ENCODE results near the gene NTN4. TPM values are rescaled to one million over a fixed set of nuclear protein-coding genes. Genes with fewer than 3 reads are reported as not detected.
A peak's percentile ranks its signal among the peaks of the same experiment; 100 is the strongest.

Gene NTN4
- total RNA-seq, 4 donors from 2014 or later: 4.0 to 10.0 (median 5.7) TPM

DNA sequence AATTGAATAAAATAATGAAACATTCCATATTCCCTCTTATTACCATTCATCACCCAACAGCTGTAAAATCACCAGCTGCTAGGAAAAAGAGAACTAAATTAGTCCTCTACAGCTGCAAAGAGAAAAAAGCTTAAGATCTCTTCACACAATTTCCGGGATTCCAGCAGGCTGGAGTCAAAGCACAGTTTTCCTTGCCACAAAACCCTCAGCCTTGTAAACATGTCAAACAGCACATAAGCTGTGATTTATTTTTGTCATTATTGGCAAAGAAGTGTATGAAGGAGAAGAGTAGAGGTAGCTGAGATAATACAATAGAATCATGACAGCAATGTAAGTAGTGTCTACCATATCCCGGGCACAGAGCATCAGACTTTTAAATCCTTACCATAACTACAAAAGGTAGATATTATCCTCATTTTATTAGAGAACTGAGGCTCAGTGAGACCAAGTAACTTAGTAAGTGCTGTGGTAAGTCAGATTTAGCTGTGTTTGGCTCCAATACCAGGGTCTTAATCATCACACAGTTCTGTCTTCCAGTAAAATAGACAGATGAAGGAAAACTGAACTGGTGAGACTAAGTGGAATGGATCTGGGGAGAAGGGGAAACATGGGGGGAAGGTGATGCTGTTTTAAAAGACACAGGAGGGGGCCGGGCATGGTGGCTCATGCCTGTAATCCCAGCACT, 57.3 kb downstream of the NTN4 start:
- Histone ChIP-seq H3K4me1 (peaks cover 9 to 18% of the 10 kb centered on the region in 2 donors), H3K36me3 (no peaks in the 10 kb centered on the region), H3K27ac (peak overlapping the region; percentile 12 to 64 (median 48)), H3K9me3 (no peaks in the 10 kb centered on the region), H3K4me3 (no peak overlapping the region), H3K27me3 (no peaks in the 10 kb centered on the region)
- TF ChIP-seq POLR2A (IDR thresholded peaks at IDR 0.05): no peak
- TF ChIP-seq CTCF (IDR thresholded peaks at IDR 0.05 in 4 of 5, conservative IDR thresholded peaks at IDR 0.05 in 1 of 5): no peak
- in situ Hi-C loops (cut with MboI; ENCODE audit: low sequenced_read_pairs in 4 of 4) (no loop called here), intact Hi-C loops (cut with DNase I; ENCODE audit: low total_unique reads) (no loop called here)
- ATAC-seq: peak in 1 of 2 donors; percentile 29
- DNase-seq: no peak

GRCh38 chr12:95731519-95731958, 59.0 kb downstream of the NTN4 start:
- no peak for TF ChIP-seq CTCF (IDR thresholded peaks at IDR 0.05 in 4 of 5, conservative IDR thresholded peaks at IDR 0.05 in 1 of 5)
- Histone ChIP-seq H3K4me3 (no peak overlapping the region), H3K27me3 (no peaks in the 10 kb centered on the region), H3K4me1 (peaks cover 5 to 12% of the 10 kb centered on the region in 2 donors), H3K9me3 (no peaks in the 10 kb centered on the region), H3K27ac (no peak overlapping the region), H3K36me3 (no peaks in the 10 kb centered on the region)
- in situ Hi-C loops (cut with MboI; ENCODE audit: low sequenced_read_pairs in 4 of 4) (no loop called here), intact Hi-C loops (cut with DNase I; ENCODE audit: low total_unique reads) (no loop called here)
- ATAC-seq (no peak), DNase-seq (no peak)

DNA sequence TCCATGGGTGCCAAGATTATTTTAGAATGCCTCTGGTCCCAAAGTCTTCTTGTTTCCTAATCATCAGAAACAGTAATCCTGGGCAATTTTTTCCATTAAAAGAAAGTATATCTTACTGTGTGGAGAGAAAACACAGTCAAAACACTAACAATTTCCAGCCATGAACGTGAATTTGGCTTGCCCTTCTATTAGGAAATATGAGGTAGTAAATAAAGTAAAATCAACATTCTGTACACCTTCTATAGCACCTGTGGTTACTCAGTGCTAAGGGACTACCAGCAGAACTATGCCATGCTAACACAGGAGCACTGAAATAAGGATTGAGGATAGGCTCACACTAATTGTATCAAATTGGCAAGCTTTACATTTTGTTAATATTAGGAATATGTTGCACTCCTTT, 60.1 kb downstream of the NTN4 start:
- Histone ChIP-seq H3K36me3 (no peaks in the 10 kb centered on the region), H3K4me1 (peaks cover 5 to 9% of the 10 kb centered on the region in 2 donors), H3K4me3 (no peak overlapping the region), H3K27me3 (no peaks in the 10 kb centered on the region), H3K9me3 (no peaks in the 10 kb centered on the region), H3K27ac (no peak overlapping the region)
- ATAC-seq: no peak
- no peak for DNase-seq
- in situ Hi-C loops (cut with MboI; ENCODE audit: low sequenced_read_pairs in 4 of 4) (no loop called here), intact Hi-C loops (cut with DNase I; ENCODE audit: low total_unique reads) (no loop called here)
- TF ChIP-seq CTCF (IDR thresholded peaks at IDR 0.05 in 4 of 5, conservative IDR thresholded peaks at IDR 0.05 in 1 of 5): no peak

- DNase-seq: no peak
- TF ChIP-seq CTCF (IDR thresholded peaks at IDR 0.05 in 4 of 5, conservative IDR thresholded peaks at IDR 0.05 in 1 of 5) (no peak), POLR2A (IDR thresholded peaks at IDR 0.05) (no peak)
- Histone ChIP-seq H3K27ac (no peak overlapping the region), H3K4me3 (no peak overlapping the region), H3K36me3 (no peaks in the 10 kb centered on the region), H3K27me3 (no peaks in the 10 kb centered on the region), H3K9me3 (no peaks in the 10 kb centered on the region), H3K4me1 (peaks cover 0 to 9% of the 10 kb centered on the region in 2 donors)
- ATAC-seq: no peak
- in situ Hi-C loops (cut with MboI; ENCODE audit: low sequenced_read_pairs in 4 of 4): no loop called here
- intact Hi-C loops (cut with DNase I; ENCODE audit: low total_unique reads): no loop called here
Observed at GRCh38 chr12:95726903-95727302, 63.7 kb downstream of the NTN4 start.

- DNase-seq: no peak
- intact Hi-C loops (cut with DNase I; ENCODE audit: low total_unique reads) (no loop called here), in situ Hi-C loops (cut with MboI; ENCODE audit: low sequenced_read_pairs in 4 of 4) (no loop called here)
- Histone ChIP-seq H3K27ac (no peak overlapping the region), H3K36me3 (no peaks in the 10 kb centered on the region), H3K4me3 (no peak overlapping the region), H3K9me3 (no peaks in the 10 kb centered on the region), H3K4me1 (peaks cover 0 to under 1% of the 10 kb centered on the region in 2 donors), H3K27me3 (no peaks in the 10 kb centered on the region)
- no peak for TF ChIP-seq CTCF (IDR thresholded peaks at IDR 0.05 in 4 of 5, conservative IDR thresholded peaks at IDR 0.05 in 1 of 5)
- TF ChIP-seq POLR2A (IDR thresholded peaks at IDR 0.05): no peak
- ATAC-seq: no peak
Observed at GRCh38 chr12:95724767-95725166, 65.8 kb downstream of the NTN4 start.
